ENCODE measurements around the gene SLC25A34.

DNA sequence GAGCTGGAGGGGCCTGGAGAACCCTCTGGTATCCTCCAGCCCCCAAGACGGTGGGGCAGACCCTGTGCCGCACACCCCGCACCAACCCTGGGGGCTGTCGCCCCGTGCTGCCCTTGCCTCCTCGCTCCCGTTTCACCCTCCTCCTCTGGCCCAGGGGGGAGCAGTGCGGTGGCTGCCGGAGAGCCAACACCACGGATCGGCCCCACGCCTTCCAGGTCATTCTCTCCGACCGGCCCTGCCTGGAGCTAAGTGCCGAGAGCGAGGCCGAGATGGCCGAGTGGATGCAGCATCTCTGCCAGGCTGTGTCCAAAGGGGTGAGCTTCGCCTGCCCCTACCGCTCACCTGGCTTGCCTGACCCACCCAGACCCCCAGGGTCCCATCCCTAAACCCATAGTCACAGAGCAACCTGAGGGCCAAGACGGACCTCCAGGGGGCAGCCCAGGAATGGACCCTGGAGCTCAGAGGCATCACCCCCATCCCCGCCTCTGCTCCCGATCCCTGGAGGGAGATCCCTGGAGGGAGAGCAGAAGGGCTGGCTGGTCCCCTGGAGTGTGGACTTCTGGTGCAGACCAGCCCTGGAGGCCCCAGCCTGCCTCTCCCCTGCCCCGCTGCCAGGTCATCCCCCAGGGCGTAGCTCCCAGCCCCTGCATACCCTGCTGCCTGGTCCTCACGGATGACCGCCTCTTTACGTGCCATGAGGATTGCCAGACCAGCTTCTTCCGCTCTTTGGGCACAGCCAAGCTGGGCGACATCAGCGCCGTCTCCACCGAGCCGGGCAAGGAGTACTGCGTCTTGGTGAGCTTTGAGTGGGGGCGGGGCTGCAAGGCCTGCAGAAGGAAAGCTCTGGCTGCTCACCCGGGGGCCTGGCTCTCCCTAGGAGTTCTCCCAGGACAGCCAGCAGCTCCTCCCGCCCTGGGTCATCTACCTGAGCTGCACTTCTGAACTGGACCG is 4.0 kb upstream of the SLC25A34 start:
- TF ChIP-seq TAF1 (IDR thresholded peaks at IDR 0.05; ENCODE audit: low read depth, low read length) (no peak), POLR2AphosphoS5 (IDR thresholded peaks at IDR 0.05; ENCODE audit: low read depth, low read length) (no peak)
